Vagina (tissue), 2 donors: ENCODE data around the gene ADIRF.
"Not testable (repeated sequence)": the region's sequence is repeated elsewhere in the genome, so short reads cannot be mapped to it uniquely, and the experiment has no call there.

ENCODE experiments used
- POLR2A ChIP-seq, 2 donors: fragments of 450-650 bp; IDR thresholded peaks; one replicate each; pipeline ENCODE4 v1.6.1; 2017; ENCODE audit warnings: antibody characterized with exemption in 2 of 2, mild to moderate bottlenecking in 2 of 2, moderate library complexity in 2 of 2
- POLR2AphosphoS5 ChIP-seq, 2 donors: sonication (generic); formaldehyde crosslinking; IDR thresholded peaks; one replicate each; pipeline ENCODE4 v1.9.0; 2017; ENCODE audit warnings: antibody characterized with exemption in 2 of 2, mild to moderate bottlenecking in 2 of 2, low read depth in 1 of 2; ENCODE audit not compliant: insufficient read depth in 1 of 2
- TF ChIP-seq, protein P1 (sequence below), 3 experiments: fragments of 450-650 bp in 2 of 3; fragments of 200-600 bp in 1 of 3; sonication (generic) in 1 of 3; IDR thresholded peaks; one replicate each; pipeline ENCODE4 v1.5.1; 2017 to 2019; ENCODE audit warnings: antibody characterized with exemption in 3 of 3, mild to moderate bottlenecking in 2 of 3, moderate library complexity in 2 of 3

DNA sequence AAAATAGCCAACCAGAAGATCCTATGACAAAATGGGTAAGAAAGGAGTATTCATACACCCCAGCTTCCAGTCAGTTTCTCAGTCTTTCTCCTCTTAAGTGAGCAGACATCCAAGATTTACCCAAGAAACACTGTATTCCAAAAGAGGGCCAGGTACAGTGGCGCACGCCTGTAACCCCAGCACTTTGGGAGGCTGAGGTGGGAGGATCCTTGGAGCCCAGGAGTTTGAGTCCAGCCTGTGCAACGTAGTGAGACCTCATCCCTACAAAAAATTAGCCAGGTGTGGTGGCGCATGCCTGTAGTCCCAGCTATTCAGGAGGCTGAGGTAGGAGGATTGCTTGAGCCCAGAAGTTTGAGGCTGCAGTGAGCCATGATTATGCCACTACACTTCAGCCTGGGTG is 20.5 kb upstream of the ADIRF start:
- TF ChIP-seq, protein P1, sequence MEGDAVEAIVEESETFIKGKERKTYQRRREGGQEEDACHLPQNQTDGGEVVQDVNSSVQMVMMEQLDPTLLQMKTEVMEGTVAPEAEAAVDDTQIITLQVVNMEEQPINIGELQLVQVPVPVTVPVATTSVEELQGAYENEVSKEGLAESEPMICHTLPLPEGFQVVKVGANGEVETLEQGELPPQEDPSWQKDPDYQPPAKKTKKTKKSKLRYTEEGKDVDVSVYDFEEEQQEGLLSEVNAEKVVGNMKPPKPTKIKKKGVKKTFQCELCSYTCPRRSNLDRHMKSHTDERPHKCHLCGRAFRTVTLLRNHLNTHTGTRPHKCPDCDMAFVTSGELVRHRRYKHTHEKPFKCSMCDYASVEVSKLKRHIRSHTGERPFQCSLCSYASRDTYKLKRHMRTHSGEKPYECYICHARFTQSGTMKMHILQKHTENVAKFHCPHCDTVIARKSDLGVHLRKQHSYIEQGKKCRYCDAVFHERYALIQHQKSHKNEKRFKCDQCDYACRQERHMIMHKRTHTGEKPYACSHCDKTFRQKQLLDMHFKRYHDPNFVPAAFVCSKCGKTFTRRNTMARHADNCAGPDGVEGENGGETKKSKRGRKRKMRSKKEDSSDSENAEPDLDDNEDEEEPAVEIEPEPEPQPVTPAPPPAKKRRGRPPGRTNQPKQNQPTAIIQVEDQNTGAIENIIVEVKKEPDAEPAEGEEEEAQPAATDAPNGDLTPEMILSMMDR (IDR thresholded peaks at IDR 0.05), result not testable (repeated sequence)
- TF ChIP-seq POLR2A (IDR thresholded peaks at IDR 0.05); POLR2AphosphoS5 (IDR thresholded peaks at IDR 0.05; ENCODE audit: insufficient read depth in 1 of 2, low read depth in 1 of 2): not testable (repeated sequence)
